ENCODE measurements around the gene STK32C. TPM values are rescaled to one million over a fixed set of nuclear protein-coding genes. Genes with fewer than 3 reads are reported as not detected.

The STK32C gene
- total RNA-seq, 1 donor from 2014 or later = 13.6 TPM

DNA sequence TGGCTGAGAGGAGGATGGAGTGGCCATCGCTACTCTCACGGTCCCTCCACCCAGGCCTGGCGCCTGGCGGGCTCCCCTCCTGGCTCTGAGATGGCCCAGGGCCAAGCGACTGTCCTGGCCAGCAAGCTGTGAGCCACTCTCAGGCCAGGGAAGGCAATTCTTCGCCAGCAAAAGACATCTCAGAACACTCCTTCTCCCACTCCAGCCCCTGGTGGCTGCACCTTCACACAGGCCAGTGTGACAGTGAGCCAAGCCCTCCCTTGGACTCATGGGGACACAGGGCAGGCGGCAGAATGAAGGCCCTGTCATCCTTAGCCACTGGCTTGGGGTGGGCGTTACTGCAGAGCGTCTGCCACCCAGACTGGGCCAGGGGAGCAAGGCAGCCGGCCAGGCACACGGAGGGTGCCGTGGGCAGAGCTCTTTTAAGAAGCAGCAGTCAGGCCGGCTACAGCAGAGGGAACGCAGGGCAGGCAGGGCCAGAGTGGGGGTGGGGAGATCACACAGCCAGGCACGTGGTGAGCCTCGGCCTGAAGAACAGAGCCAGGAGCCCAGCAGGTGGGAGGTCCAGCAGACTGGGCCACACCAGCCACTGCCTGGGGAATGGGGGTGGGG lies 14.4 kb downstream of the STK32C start:
- Mint-ChIP-seq H3K4me1 (ENCODE audit: low read depth, unreplicated experiment) (peaks cover 2% of the 10 kb centered on the region), H3K27me3 (ENCODE audit: low read depth, unreplicated experiment) (peaks cover 28% of the 10 kb centered on the region), H3K9me3 (ENCODE audit: unreplicated experiment) (peaks cover 4% of the 10 kb centered on the region), H3K4me3 (ENCODE audit: unreplicated experiment) (no peak overlapping the region), H3K36me3 (ENCODE audit: low read depth, unreplicated experiment) (peaks cover 5% of the 10 kb centered on the region), H3K27ac (ENCODE audit: unreplicated experiment) (no peak overlapping the region)
- no peak overlapping the region for H2AFZ ChIP-seq (ENCODE audit: low read depth, low read length)
- H3K9ac ChIP-seq (ENCODE audit: low read length) = no peak overlapping the region
- H4K20me1 ChIP-seq (ENCODE audit: insufficient read depth, low read length) = peaks cover 17% of the 10 kb centered on the region
- no peaks in the 10 kb centered on the region for H3K36me3 ChIP-seq (ENCODE audit: insufficient read depth, low read length)
- TF ChIP-seq, protein P1, sequence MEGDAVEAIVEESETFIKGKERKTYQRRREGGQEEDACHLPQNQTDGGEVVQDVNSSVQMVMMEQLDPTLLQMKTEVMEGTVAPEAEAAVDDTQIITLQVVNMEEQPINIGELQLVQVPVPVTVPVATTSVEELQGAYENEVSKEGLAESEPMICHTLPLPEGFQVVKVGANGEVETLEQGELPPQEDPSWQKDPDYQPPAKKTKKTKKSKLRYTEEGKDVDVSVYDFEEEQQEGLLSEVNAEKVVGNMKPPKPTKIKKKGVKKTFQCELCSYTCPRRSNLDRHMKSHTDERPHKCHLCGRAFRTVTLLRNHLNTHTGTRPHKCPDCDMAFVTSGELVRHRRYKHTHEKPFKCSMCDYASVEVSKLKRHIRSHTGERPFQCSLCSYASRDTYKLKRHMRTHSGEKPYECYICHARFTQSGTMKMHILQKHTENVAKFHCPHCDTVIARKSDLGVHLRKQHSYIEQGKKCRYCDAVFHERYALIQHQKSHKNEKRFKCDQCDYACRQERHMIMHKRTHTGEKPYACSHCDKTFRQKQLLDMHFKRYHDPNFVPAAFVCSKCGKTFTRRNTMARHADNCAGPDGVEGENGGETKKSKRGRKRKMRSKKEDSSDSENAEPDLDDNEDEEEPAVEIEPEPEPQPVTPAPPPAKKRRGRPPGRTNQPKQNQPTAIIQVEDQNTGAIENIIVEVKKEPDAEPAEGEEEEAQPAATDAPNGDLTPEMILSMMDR (IDR thresholded peaks at IDR 0.05; ENCODE audit: insufficient read depth, low read depth, low read length) = no peak
- TF ChIP-seq EZH2 (IDR thresholded peaks at IDR 0.05; ENCODE audit: insufficient read depth, low read length) = no peak
- no peak overlapping the region for H3K4me2 ChIP-seq (ENCODE audit: low read length)
- H3K27me3 ChIP-seq (ENCODE audit: insufficient read depth, low read length) = peaks cover 14% of the 10 kb centered on the region
- no peaks in the 10 kb centered on the region for H3K79me2 ChIP-seq (ENCODE audit: insufficient read depth, low read length)
- no peaks in the 10 kb centered on the region for H3K9me3 ChIP-seq (ENCODE audit: insufficient read depth, low read depth, low read length)
- no peaks in the 10 kb centered on the region for H3K4me1 ChIP-seq (ENCODE audit: insufficient read depth, low read length)
- H3K4me3 ChIP-seq (ENCODE audit: insufficient read depth, low read depth, low read length) = no peak overlapping the region
- H3K27ac ChIP-seq (ENCODE audit: low read depth, low read length) = no peak overlapping the region
- FAIRE-seq (no peak), DNase-seq (ENCODE audit: low read depth) (no peak)

DNA sequence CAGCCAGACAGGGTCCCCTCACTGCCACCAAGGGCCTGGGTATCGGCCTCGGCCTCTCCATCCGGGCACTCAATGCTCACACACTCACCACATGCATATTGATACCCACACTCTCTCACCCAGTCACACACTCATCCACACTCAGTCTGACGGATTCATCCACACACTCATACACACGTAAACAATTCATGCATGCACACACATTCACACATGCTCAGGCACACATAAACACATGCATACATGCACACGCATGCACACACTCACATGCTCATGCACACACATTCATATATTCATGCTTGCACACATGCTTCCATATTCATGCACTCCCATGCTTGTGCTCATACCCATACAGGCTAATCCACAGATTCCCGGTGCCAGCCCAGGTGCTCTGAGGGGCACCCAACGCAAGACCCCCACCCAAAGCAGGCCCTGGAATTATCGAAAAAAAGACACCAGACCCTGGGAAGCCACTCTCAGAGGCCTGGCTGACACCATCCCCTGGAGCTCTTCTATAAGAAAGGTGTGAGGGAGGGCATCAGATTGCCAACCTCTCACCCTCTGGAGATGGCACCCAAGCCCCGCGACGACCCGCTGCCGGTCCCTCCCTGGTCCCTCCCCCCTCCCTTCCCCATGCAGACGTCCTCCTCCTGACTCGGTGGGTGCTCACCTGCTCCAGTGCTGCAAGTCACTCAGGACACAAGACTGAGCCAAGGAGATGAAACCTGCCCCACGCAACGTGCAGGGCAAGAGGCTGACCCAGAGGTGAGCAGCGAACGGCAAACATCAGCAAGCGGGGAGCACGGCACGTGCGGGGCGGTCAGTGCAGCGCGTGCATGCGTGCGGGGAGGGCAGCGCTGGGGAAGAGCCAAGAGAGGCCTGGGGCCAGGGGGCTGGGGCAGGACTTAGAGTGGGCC lies 15.2 kb downstream of the STK32C start:
- H3K4me1 Mint-ChIP-seq (ENCODE audit: low read depth, unreplicated experiment) = peaks cover 2% of the 10 kb centered on the region
- H3K27me3 ChIP-seq (ENCODE audit: insufficient read depth, low read length) = peaks cover 8% of the 10 kb centered on the region
- H3K4me3 Mint-ChIP-seq (ENCODE audit: unreplicated experiment) = no peak overlapping the region
- no peaks in the 10 kb centered on the region for H3K36me3 ChIP-seq (ENCODE audit: insufficient read depth, low read length)
- H3K27me3 Mint-ChIP-seq (ENCODE audit: low read depth, unreplicated experiment) = peaks cover 28% of the 10 kb centered on the region
- no peak overlapping the region for H3K4me2 ChIP-seq (ENCODE audit: low read length)
- no peak for DNase-seq (ENCODE audit: low read depth)
- no peaks in the 10 kb centered on the region for H3K9me3 ChIP-seq (ENCODE audit: insufficient read depth, low read depth, low read length)
- no peaks in the 10 kb centered on the region for H3K4me1 ChIP-seq (ENCODE audit: insufficient read depth, low read length)
- no peaks in the 10 kb centered on the region for H3K79me2 ChIP-seq (ENCODE audit: insufficient read depth, low read length)
- H3K27ac Mint-ChIP-seq (ENCODE audit: unreplicated experiment) = no peak overlapping the region
- H3K9ac ChIP-seq (ENCODE audit: low read length) = no peak overlapping the region
- H3K4me3 ChIP-seq (ENCODE audit: insufficient read depth, low read depth, low read length) = no peak overlapping the region
- H4K20me1 ChIP-seq (ENCODE audit: insufficient read depth, low read length) = peaks cover 17% of the 10 kb centered on the region
- no peak overlapping the region for H3K27ac ChIP-seq (ENCODE audit: low read depth, low read length)
- FAIRE-seq = no peak
- H3K36me3 Mint-ChIP-seq (ENCODE audit: low read depth, unreplicated experiment) = peaks cover 5% of the 10 kb centered on the region
- H3K9me3 Mint-ChIP-seq (ENCODE audit: unreplicated experiment) = peaks cover 4% of the 10 kb centered on the region
- H2AFZ ChIP-seq (ENCODE audit: low read depth, low read length) = no peak overlapping the region
- no peak for TF ChIP-seq EZH2 (IDR thresholded peaks at IDR 0.05; ENCODE audit: insufficient read depth, low read length)
- TF ChIP-seq, protein P1 (IDR thresholded peaks at IDR 0.05; ENCODE audit: insufficient read depth, low read depth, low read length) = no peak
